AG09309 (cell line): ENCODE results near the gene KCNMB1.

ENCODE experiments used
- DNase-seq: peaks from one replicate; pipeline ENCODE4 v3.0.0-alpha.2; 2010; ENCODE audit warnings: low read depth
- H3K4me3 ChIP-seq: 2 replicates; pipeline ENCODE4 v1.5.1; 2011; ENCODE audit warnings: mild to moderate bottlenecking, low read depth, low read length, moderate library complexity; ENCODE audit not compliant: control insufficient read depth
- CTCF ChIP-seq: IDR thresholded peaks from 2 replicates; pipeline ENCODE4 v1.5.1; 2011; ENCODE audit warnings: mild to moderate bottlenecking, low read depth, low read length, inconsistent platforms; ENCODE audit not compliant: insufficient read depth, control insufficient read depth; ENCODE audit errors: missing control alignments

The KCNMB1 gene

GRCh38 chr5:170353961-170354360 lies 35.2 kb downstream of the KCNMB1 start:
- TF ChIP-seq CTCF: no peak
- no peak for DNase-seq
- no peak overlapping the region for H3K4me3 ChIP-seq

- no peak for TF ChIP-seq CTCF
These were observed 36.0 kb downstream of the KCNMB1 start for GRCh38 chr5:170353011-170353761.

DNA sequence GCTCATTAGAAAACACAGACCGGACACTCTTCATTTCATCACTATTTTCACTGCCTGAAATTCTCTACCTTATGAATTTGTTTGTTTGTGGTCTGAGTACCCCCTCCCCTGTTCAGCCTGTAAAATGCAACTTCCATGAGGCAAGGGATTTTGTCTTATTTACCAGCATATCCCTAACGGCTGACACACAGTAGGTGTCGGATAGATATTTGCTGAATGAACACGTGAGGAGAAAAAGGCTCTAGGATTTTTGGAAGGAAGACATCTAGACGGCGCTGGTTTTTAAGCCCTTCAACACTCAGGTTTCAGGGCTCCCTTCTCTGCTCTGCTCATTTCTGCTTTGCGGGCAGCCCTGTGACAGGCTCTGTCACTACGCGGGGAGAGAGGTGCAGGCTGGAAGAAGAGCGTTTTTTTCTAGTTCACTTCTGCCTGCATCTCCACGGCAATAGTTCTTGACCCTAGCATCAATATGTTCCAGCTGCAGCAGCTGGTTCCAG lies 41.0 kb downstream of the KCNMB1 start:
- no peak for DNase-seq

More at GRCh38 chr5:170353011-170353761, 36.0 kb downstream of the KCNMB1 start:
- DNase-seq: no peak
- no peak overlapping the region for H3K4me3 ChIP-seq

DNA sequence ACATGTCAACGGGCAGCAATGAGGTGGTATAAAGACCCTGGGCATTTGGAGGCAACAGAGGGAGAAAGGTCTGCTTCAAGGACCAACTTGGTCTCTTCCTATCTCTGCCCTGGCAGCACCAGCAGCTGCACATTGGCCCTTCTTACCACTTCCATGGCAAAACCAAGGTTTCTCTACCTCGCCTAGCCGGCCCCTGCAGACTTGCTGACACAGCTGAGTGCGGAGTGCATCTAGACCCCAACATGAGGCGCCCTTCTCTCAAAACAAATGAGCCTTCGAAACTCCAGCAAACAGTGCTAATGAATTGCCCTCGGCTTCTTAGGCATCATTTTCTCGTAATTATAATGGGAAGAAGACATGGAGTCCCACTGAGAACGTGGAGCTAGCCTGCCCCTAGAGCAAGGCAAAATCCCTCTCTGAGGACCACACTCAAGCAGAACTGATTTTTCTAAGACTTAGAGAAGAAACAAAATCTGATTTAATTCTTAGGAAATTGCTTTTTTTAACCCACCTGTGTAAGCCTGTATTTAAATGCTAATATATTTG lies 42.1 kb downstream of the KCNMB1 start:
- no peak overlapping the region for H3K4me3 ChIP-seq
- DNase-seq: no peak
- TF ChIP-seq CTCF: no peak

More for the DNA sequence above, 41.0 kb downstream of the KCNMB1 start:
- H3K4me3 ChIP-seq: no peak overlapping the region
- TF ChIP-seq CTCF: peak; percentile 5

DNA sequence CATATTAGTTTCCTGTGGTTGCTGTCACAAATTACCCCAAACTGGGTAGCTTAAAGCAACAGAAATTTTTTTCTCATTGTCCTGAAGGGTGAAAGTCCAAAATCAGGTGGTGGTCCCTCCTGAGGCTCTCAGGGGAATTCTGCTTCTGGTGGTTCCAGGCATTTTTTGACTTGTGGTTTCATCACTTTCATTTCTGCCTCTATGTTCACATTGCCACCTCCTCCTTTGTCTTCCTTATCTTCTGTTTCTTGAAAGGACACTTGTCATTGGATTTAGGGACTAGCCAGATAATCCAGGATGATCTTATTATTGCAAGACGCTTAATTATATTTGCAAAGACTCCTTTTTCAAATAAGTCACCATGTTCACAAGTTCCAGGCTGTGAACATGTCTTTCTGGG lies 43.2 kb downstream of the KCNMB1 start:
- no peak overlapping the region for H3K4me3 ChIP-seq
- TF ChIP-seq CTCF: no peak
- no peak for DNase-seq

DNA sequence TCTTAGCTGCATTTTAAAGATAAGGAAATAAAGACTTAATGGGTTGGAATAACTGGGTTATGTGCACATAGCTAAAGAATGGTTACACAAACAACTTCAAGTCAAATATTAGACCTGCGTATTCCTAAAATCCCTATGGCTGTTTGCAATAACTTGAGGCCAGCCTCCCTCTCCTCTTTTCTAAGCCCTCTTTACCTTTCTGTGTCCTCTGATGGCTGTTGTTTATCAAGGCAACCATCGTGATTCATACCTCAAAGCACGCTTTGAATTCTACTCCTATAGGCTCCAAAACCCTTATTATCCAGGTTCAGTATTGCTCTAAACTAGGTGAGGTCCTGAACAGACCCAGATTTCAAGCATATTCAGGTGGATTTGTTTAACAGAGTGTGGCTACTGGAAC lies 46.0 kb downstream of the KCNMB1 start:
- TF ChIP-seq CTCF: no peak
- H3K4me3 ChIP-seq: no peak overlapping the region
- DNase-seq: no peak
